UCSD-AML1 (cell line): Measurements from ENCODE around the gene SLC19A2.
"Not testable (repeated sequence)": the region's sequence is repeated elsewhere in the genome, so short reads cannot be mapped to it uniquely, and the experiment has no call there.

Experiments used
- DNase-seq: peaks from one replicate; lab custom pipeline; 2025; ENCODE audit not compliant: unreplicated experiment; lab: John Stamatoyannopoulos, UW

Gene SLC19A2, protein sequence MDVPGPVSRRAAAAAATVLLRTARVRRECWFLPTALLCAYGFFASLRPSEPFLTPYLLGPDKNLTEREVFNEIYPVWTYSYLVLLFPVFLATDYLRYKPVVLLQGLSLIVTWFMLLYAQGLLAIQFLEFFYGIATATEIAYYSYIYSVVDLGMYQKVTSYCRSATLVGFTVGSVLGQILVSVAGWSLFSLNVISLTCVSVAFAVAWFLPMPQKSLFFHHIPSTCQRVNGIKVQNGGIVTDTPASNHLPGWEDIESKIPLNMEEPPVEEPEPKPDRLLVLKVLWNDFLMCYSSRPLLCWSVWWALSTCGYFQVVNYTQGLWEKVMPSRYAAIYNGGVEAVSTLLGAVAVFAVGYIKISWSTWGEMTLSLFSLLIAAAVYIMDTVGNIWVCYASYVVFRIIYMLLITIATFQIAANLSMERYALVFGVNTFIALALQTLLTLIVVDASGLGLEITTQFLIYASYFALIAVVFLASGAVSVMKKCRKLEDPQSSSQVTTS

GRCh38 chr1:169485431-169486280 lies at the start of gene SLC19A2:
SLC19A2 (minus strand) TSS chr1:169485944; CDS start chr1:169485766, 178 bp downstream.
- DNase-seq, result peak; percentile 93

DNA sequence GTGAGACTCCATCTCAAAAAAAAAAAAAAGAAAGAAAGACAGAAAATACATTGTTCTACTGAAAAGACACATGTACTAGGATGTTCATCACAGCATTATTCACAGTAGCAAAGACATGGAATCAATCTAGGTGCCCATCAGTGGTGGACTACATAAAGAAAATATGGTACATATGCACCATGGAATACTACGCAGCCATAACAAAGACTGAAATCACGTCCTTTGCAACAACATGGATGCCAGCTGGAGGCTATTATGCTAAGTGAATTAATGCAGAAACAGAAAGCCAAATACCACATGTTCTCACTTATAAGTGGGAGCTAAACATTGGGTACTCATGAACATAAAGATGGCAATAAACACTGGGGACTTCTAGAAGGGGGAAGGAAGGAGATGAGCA lies 48.9 kb upstream of the SLC19A2 start:
- no peak for DNase-seq

DNA sequence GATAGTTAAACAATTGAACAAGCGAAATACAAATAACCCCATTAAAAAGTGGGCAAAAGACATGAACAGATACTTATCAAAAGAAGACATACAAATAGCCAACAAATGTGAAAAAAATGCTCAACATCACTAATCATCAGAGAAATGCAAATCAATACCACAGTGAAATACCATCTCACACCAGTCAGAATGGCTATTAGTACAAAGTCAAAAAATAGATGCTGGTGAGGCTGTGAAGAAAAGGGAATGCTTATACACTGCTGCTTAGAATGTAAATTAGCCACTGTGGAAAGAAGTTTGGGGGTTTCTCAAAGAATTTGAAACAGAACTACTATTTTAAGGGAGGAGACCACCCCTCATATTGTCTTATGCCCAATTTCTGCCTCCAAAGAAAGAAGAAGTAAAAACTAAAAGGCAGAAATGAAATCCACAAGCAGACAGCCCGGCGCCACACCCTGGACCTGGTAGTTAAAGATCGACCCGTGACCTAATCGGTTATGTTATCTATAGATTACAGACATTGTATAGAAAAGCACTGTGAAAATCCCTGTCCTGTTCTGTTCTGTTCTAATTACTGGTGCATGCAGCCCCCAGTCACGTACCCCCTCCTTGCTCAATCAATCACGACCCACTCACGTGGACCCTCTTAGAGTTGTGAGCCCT lies 47.9 kb upstream of the SLC19A2 start:
- not testable (repeated sequence) for DNase-seq

GRCh38 chr1:169530448-169530847 lies 44.7 kb upstream of the SLC19A2 start:
- DNase-seq, result no peak

- no peak for DNase-seq
Observed at GRCh38 chr1:169529068-169529642, 43.4 kb upstream of the SLC19A2 start.

DNA sequence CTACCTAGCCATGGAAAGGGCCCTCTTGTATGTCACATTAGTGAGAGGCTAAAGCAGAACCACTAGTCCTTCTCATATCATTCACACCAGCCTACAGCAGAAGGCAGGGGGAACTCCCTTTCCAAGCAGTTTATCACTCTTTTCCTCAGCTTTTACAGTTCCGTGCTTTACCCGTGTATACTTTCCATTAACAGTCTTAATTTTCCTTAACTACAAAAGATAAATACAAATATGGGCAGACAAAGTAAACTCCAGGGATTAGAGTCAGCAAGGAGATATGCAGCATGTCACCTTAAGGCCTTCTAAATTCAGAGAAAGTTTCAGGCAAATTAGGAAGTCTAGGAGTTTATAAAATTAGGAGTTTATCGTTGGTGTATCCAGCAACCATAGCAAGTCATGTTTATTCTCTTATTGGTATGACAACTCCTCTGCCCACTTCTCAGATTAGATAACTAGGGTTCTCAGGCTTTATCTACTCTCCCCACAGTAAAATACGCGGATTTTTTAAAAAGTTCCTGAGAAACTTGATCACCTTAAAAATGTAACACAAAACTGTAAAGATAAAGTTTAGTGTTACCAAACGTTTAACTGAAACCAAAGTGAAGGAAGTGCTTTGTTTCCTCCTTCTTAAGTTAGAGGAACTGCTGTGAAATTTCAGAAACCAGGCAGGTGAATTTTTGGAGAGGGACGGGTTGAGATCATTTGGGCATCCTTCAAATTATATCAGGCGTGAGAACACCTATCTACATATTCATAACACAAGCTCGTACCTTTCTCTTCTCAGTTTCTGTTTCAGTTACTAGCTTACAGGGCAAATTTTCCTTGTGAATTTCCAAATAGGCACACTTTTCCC lies 42.7 kb upstream of the SLC19A2 start:
- DNase-seq, result no peak

- DNase-seq, result no peak
Observed at GRCh38 chr1:169527451-169528214, 41.9 kb upstream of the SLC19A2 start.

- DNase-seq, result no peak
Observed at GRCh38 chr1:169527001-169527400, 41.3 kb upstream of the SLC19A2 start.

DNA sequence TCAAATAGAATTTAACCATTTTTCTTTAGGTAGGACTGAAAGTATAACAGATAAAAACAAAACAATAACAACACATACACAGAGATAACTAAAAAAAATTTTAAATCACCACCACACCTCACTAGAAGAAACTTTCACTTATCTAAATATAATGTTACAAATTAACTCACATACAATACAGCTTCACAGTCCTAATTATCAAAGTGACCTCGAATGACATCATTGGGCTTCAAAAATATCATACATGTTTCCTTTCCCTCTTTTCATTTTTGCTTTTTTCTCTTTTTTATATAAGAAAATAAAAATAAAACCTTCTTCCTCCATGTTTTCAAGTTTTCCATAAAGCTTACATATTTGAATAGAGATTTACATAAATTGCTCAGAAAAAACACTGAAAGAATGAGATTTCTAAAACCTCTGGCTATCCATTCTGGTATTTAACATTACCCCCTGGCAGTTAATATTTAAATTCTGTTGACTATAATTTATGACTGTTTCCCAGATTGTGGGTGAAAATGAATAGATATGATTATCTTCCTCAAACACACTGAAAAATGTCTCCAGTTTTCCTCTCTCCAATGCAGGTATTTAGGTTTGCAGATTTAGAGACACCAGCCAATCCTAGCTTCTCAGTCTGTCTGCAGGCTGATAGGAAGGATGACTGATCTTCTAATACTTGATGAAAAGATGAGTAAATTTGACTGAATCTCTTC lies 40.5 kb upstream of the SLC19A2 start:
- DNase-seq, result no peak

- no peak for DNase-seq
Observed at GRCh38 chr1:169525391-169525790, 39.6 kb upstream of the SLC19A2 start.

- no peak for DNase-seq
Observed at GRCh38 chr1:169523904-169524303, 38.2 kb upstream of the SLC19A2 start.

GRCh38 chr1:169521226-169521625 lies 35.5 kb upstream of the SLC19A2 start:
- DNase-seq, result no peak

DNA sequence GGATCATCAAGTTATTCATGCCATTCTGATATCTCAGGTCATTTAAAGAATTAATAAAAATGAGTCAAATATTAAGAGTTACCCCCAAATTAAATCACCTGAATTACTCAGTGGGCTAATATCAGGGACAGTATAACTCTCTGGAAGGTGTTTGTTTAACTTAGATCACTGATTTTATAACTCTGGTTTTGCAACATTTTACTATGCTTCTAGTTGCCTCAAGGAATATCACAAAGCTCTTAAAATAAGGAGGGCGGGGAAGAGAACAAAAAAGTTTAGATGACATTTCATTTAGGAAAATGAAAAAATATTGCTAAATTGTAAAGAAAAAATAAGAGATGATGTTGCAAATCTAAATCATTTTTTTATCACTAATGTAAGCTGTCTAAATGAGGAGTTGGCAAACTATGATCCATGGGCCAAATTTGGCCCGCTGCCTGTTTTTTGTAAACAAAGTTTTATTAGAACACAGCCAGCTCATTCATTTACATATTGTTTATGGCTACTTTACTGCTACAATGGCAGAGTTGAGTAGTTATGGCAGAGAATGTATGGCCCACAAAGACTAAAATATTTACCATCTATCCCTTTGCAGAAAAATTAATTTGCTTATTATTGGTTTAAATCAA lies 31.9 kb upstream of the SLC19A2 start:
- DNase-seq, result no peak

DNA sequence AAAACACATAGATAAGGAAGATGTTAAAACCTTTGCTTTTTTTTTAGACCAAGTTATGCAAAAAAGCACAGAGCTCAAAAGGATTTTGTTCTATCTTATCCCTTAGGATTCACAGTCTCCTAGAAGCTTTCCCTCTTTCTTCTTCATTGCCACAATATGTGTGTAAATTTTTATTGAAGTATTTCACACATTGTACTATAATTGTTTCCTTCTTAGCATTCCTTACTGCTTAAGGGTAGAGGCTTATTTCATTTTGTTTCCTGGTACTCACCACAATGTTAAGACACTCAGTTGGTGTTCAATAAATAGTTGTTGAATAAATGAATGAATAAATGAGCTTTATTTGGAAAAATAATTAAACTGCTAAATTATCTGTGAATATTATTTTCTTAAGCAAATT lies 29.9 kb upstream of the SLC19A2 start:
- no peak for DNase-seq

DNA sequence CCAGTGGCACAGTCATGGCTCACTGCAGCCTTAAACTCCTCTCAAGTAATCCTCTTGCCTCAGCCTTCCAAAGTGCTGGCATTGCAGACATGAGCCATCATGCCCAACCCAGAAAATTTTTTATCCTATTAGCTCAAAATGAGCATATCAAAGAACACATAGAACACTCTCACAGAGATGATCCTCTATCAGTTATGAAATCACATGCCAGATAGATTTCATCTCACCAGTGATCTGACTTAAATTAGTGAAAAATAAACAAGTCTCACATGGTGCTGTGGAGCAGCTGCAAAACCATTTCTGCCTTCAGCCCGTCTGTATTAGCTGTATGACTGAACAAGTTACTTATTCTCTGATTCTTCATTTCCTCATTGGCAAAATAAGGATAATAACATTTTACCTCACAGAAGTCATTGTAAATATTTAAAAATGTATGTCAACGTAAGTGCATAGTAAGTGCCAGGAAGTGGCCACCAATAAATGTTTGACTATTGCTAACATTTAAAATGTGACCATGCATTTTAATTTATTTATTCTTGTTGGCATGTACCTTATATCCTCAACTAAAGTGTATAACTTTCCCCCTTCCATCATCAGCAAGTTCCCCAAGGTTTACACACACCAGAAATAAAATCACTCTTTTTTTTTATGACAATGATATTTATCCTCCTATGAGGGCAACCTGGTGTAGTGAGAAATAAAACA lies 29.0 kb upstream of the SLC19A2 start:
- no peak for DNase-seq

- no peak for DNase-seq
Observed at GRCh38 chr1:169513208-169513607, 27.5 kb upstream of the SLC19A2 start.

- DNase-seq, result no peak
Observed at GRCh38 chr1:169511316-169512005, 25.7 kb upstream of the SLC19A2 start.
